IMR-90 (cell line): ENCODE measurements around the gene SCARB1. TPM values are rescaled to one million over a fixed set of nuclear protein-coding genes. Genes with fewer than 3 reads are reported as not detected.

Experiments
- ATAC-seq: fragments of 200-7000 bp; cut with Tn5 transposase; 2 replicates; pipeline ENCODE4 v1.9.1; 2020; ENCODE audit warnings: low read depth, mild to moderate bottlenecking, moderate library complexity
- BruUV-seq: library from RNA; stranded (reverse); fragments of 400-500 nt; replicated peaks from 2 replicates; lab custom pipeline; 2021; lab: Mats Ljungman, UMichigan
- CTCF ChIA-PET: fragments of 300-600 bp; formaldehyde crosslinking; extraction: SDS; loops from one replicate; lab custom pipeline; 2021; ENCODE audit warnings: antibody characterized with exemption; lab: Yijun Ruan, JAX
- POLR2A ChIA-PET: fragments of 300-600 bp; sonication (Branson Sonifier 250); formaldehyde crosslinking; loops from one replicate; lab custom pipeline; 2022; ENCODE audit warnings: antibody characterized with exemption; ENCODE audit not compliant: unreplicated experiment; lab: Charles Lee
- DNase-seq: peaks from one replicate; pipeline ENCODE4 v3.0.0; 2013
- H2AFZ ChIP-seq: replicated peaks from 2 replicates; pipeline ENCODE3; 2013; ENCODE audit warnings: low read length, mild to moderate bottlenecking; ENCODE audit not compliant: poor library complexity
- H2AK5ac ChIP-seq: 2 replicates; pipeline ENCODE4 v1.6.1; 2013; ENCODE audit warnings: low read depth, low read length, inconsistent platforms
- H2AK9ac ChIP-seq: replicated peaks from 2 replicates; pipeline ENCODE3; 2013; ENCODE audit warnings: mild to moderate bottlenecking, low read depth, low read length, moderate library complexity; ENCODE audit not compliant: poor library complexity
- H2BK120ac ChIP-seq: 2 replicates; pipeline ENCODE4 v1.6.1; 2013; ENCODE audit warnings: low read depth, low read length, inconsistent platforms
- H2BK15ac ChIP-seq: 3 replicates; pipeline ENCODE4 v1.6.1; 2013; ENCODE audit warnings: low read depth, low read length, inconsistent platforms
- H2BK20ac ChIP-seq: 2 replicates; pipeline ENCODE4 v1.6.1; 2013; ENCODE audit warnings: low read depth, mild to moderate bottlenecking, inconsistent platforms, low read length, moderate library complexity
- H2BK5ac ChIP-seq: 2 replicates; pipeline ENCODE4 v1.6.1; 2013; ENCODE audit warnings: mild to moderate bottlenecking, low read depth, low read length, inconsistent platforms; ENCODE audit not compliant: poor library complexity, severe bottlenecking
- H3K14ac ChIP-seq: replicated peaks from 2 replicates; pipeline ENCODE4 v1.6.1; 2013; ENCODE audit warnings: low read depth, low read length, inconsistent platforms
- H3K18ac ChIP-seq: 2 replicates; pipeline ENCODE4 v1.6.1; 2013; ENCODE audit warnings: low read depth, low read length, control low read depth
- H3K23ac ChIP-seq: 2 replicates; pipeline ENCODE4 v1.6.1; 2013; ENCODE audit warnings: low read depth, low read length, inconsistent platforms
- H3K27ac ChIP-seq: 2 replicates; pipeline ENCODE4 v1.5.1; 2013; ENCODE audit warnings: mild to moderate bottlenecking, control low read depth, low read length; ENCODE audit not compliant: insufficient read depth
- H3K27me3 ChIP-seq: 2 replicates; pipeline ENCODE4 v1.6.1; 2013; ENCODE audit warnings: low read length; ENCODE audit not compliant: control insufficient read depth, insufficient read depth
- H3K36me3 ChIP-seq: 2 replicates; pipeline ENCODE4 v1.6.1; 2013; ENCODE audit warnings: low read length, mixed read lengths; ENCODE audit not compliant: control insufficient read depth, insufficient read depth
- H3K4ac ChIP-seq: 2 replicates; pipeline ENCODE4 v1.6.1; 2013; ENCODE audit warnings: low read depth, low read length, inconsistent platforms
- H3K4me1 ChIP-seq: 2 replicates; pipeline ENCODE4 v1.6.1; 2013; ENCODE audit warnings: low read length, mixed read lengths; ENCODE audit not compliant: control insufficient read depth, insufficient read depth
- H3K4me2 ChIP-seq: 2 replicates; pipeline ENCODE4 v1.6.1; 2013; ENCODE audit warnings: low read depth, mild to moderate bottlenecking, control low read depth, low read length, moderate library complexity
- H3K4me3 ChIP-seq: 2 replicates; pipeline ENCODE4 v1.5.1; 2013; ENCODE audit warnings: low read depth, mild to moderate bottlenecking, control low read depth, low read length, moderate library complexity; ENCODE audit not compliant: insufficient read depth
- H3K56ac ChIP-seq: 2 replicates; pipeline ENCODE4 v1.6.1; 2013; ENCODE audit warnings: low read length, inconsistent platforms; ENCODE audit not compliant: insufficient read depth; ENCODE audit errors: extremely low read depth
- H3K79me1 ChIP-seq, 2 experiments: 2 replicates each; pipeline ENCODE4 v1.6.1; 2013; ENCODE audit warnings: low read length in 2 of 2, inconsistent platforms in 1 of 2, low read depth in 1 of 2
- H3K9ac ChIP-seq: 2 replicates; pipeline ENCODE4 v1.6.1; 2013; ENCODE audit warnings: low read depth, low read length, control low read depth
- H3K9me1 ChIP-seq: 2 replicates; pipeline ENCODE4 v1.6.1; 2013; ENCODE audit warnings: low read length, inconsistent platforms; ENCODE audit not compliant: insufficient read depth
- H3K9me3 ChIP-seq: 2 replicates; pipeline ENCODE4 v1.6.1; 2013; ENCODE audit warnings: low read length; ENCODE audit not compliant: control insufficient read depth, insufficient read depth
- H4K20me1 ChIP-seq: 2 replicates; pipeline ENCODE4 v1.6.1; 2013; ENCODE audit warnings: low read length, inconsistent platforms; ENCODE audit not compliant: insufficient read depth
- H4K5ac ChIP-seq: 2 replicates; pipeline ENCODE4 v1.6.1; 2013; ENCODE audit warnings: mild to moderate bottlenecking, low read depth, low read length, control low read depth
- H4K8ac ChIP-seq, 2 experiments: 2 replicates each; pipeline ENCODE4 v1.6.1; 2013; ENCODE audit warnings: low read depth in 2 of 2, low read length in 2 of 2, control low read depth in 1 of 2, inconsistent platforms in 1 of 2
- H4K91ac ChIP-seq: 2 replicates; pipeline ENCODE4 v1.6.1; 2013; ENCODE audit warnings: low read depth, low read length, inconsistent platforms; ENCODE audit not compliant: insufficient read depth
- CEBPB ChIP-seq: IDR thresholded peaks from 2 replicates; pipeline ENCODE4 v1.6.1; 2012; ENCODE audit warnings: low read depth, low read length, improper control_type of control experiment
- RFX5 ChIP-seq: IDR thresholded peaks from 2 replicates; pipeline ENCODE4 v1.8.0; 2012; ENCODE audit warnings: low read depth, mild to moderate bottlenecking, low read length, moderate library complexity
- WGBS, 2 experiments: methylation state at CpG; one replicate each; pipeline versions ENCODE4 v1.1.5 to v1.1.7; 2013; ENCODE audit warnings: missing lambda C conversion rate in 2 of 2; ENCODE audit not compliant: insufficient read length in 1 of 2; ENCODE audit errors: extremely low coverage in 2 of 2; 5-methylcytosine and 5-hydroxymethylcytosine counted together
- dilution Hi-C: fragments of 300-500 bp; cut with HindIII; formaldehyde crosslinking; loops from one replicate; pipeline ENCODE4 v1.14.3; 2018; ENCODE audit warnings: low sequenced_read_pairs; ENCODE audit not compliant: unreplicated experiment
- in situ Hi-C: fragments of 300-500 bp; cut with MboI; formaldehyde crosslinking; loops from 3 replicates; pipeline ENCODE4 v1.14.3; 2019; ENCODE audit warnings: low sequenced_read_pairs, inconsistent platforms, mixed read lengths
- intact Hi-C: fragments of 100-400 bp; cut with micrococcal nuclease; formaldehyde crosslinking; loops from 2 replicates; pipeline ENCODE4 v1.10.0; 2022
- polyA plus RNA-seq, 3 experiments: library from polyadenylated mRNA; depleted of rRNA; stranded (reverse); fragments of >200 nt; gene quantifications; 2 replicates each; pipeline ENCODE4 v1.2.3, GENCODE V29; 2012; ENCODE audit warnings: low replicate concordance in 1 of 3
- total RNA-seq: library from RNA; depleted of rRNA; stranded (reverse); fragments of >200 nt; gene quantifications from 2 replicates; pipeline ENCODE4 v1.2.3, GENCODE V29; 2012

Gene SCARB1
- total and polyA plus RNA-seq, 2 of the 4 experiments (the other 2 are of a cell fraction), result 3.0 to 24.8 TPM

DNA sequence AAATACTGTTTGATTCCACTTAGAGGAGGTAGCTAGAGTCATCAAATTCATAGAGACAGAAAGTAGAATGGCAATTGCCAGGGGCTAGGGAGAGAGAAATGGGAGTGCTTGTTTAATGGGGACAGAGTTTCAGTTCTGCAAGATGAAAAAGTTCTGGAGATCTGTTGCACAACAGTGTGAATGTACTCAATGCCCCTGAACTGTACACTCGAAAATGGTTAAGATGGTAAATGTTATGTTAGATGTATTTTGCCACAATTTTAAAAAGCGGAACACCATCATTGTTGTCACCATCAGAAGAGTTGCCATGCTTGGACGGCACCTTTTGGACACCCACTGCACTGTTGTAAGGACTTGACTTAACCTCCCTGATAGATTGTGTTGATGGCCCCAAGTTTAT, 106.9 kb downstream of the SCARB1 start:
- H3K56ac ChIP-seq, result no peak overlapping the region
- no peak overlapping the region for H2AFZ ChIP-seq
- H2BK15ac ChIP-seq, result no peak overlapping the region
- no peaks in the 10 kb centered on the region; the same call in 1 of the 2 replicates for H3K9me1 ChIP-seq
- no peak overlapping the region for H3K27ac ChIP-seq
- dilution Hi-C loops, result no loop called here
- BruUV-seq, result no TSS peak
- no CpG with 5 or more reads among the region's 3 CpGs for WGBS, 2 experiments
- POLR2A ChIA-PET, result no interaction called here
- DNase-seq (no peak), ATAC-seq (no peak)
- no peak overlapping the region for H3K4me2 ChIP-seq
- CTCF ChIA-PET, result interaction anchor here (0.6 kb wide), 1 partner anchor 159 kb away, joined by 3 read pairs; no protein-coding TSS in a partner anchor
- no peak overlapping the region for H2BK5ac ChIP-seq
- H3K79me1 ChIP-seq, result no peaks in the 10 kb centered on the region
- no peaks in the 10 kb centered on the region for H4K20me1 ChIP-seq
- H2BK120ac ChIP-seq, result no peak overlapping the region
- no peak overlapping the region for H4K5ac ChIP-seq
- intact Hi-C loops, result no loop called here
- H3K18ac ChIP-seq, result no peak overlapping the region
- no peak overlapping the region for H3K4me3 ChIP-seq
- in situ Hi-C loops, result no loop called here
- no peak overlapping the region for H4K8ac ChIP-seq
- H3K9me3 ChIP-seq, result peaks cover 16% of the 10 kb centered on the region
- TF ChIP-seq RFX5, result no peak
- 0 out of 2 replicates have a peak, but pooled peaks have one; percentile 43 for TF ChIP-seq CEBPB
- no peak overlapping the region for H4K91ac ChIP-seq
- H3K27me3 ChIP-seq, result peaks cover 7% of the 10 kb centered on the region; the same call in 1 of the 2 replicates
- no peak overlapping the region for H2AK9ac ChIP-seq
- no peak overlapping the region for H3K9ac ChIP-seq
- no peaks in the 10 kb centered on the region for H3K36me3 ChIP-seq
- no peak overlapping the region for H3K4ac ChIP-seq
- H2AK5ac ChIP-seq, result no peak overlapping the region
- no peak overlapping the region for H3K14ac ChIP-seq
- peaks cover 12% of the 10 kb centered on the region; the same call in 1 of the 2 replicates for H3K4me1 ChIP-seq
- H3K23ac ChIP-seq, result no peak overlapping the region
- no peak overlapping the region for H2BK20ac ChIP-seq
